Measurements from ENCODE around the gene FMO4.

FMO4 gene

GRCh38 chr1:171344473-171344820, 30.5 kb downstream of the FMO4 start:
- TF ChIP-seq, protein P1, sequence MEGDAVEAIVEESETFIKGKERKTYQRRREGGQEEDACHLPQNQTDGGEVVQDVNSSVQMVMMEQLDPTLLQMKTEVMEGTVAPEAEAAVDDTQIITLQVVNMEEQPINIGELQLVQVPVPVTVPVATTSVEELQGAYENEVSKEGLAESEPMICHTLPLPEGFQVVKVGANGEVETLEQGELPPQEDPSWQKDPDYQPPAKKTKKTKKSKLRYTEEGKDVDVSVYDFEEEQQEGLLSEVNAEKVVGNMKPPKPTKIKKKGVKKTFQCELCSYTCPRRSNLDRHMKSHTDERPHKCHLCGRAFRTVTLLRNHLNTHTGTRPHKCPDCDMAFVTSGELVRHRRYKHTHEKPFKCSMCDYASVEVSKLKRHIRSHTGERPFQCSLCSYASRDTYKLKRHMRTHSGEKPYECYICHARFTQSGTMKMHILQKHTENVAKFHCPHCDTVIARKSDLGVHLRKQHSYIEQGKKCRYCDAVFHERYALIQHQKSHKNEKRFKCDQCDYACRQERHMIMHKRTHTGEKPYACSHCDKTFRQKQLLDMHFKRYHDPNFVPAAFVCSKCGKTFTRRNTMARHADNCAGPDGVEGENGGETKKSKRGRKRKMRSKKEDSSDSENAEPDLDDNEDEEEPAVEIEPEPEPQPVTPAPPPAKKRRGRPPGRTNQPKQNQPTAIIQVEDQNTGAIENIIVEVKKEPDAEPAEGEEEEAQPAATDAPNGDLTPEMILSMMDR (IDR thresholded peaks at IDR 0.05; ENCODE audit: low read length) = no peak
- no peak for TF ChIP-seq EZH2 (IDR thresholded peaks at IDR 0.05; ENCODE audit: borderline replicate concordance, low read length)
- no peaks in the 10 kb centered on the region for H3F3A ChIP-seq (ENCODE audit: insufficient read depth, low read length)
- H3K4me2 ChIP-seq (ENCODE audit: low read length) = no peak overlapping the region
- H3K9ac ChIP-seq (ENCODE audit: low read length) = no peak overlapping the region
- H3K79me2 ChIP-seq (ENCODE audit: insufficient read depth, low read length) = no peaks in the 10 kb centered on the region
- no peaks in the 10 kb centered on the region for H3K9me2 ChIP-seq (ENCODE audit: low read depth, low read length)
- no peak overlapping the region for H2AFZ ChIP-seq (ENCODE audit: low read length)
- no peaks in the 10 kb centered on the region for H3K36me3 ChIP-seq (ENCODE audit: insufficient read depth, low read length)
- no peaks in the 10 kb centered on the region for H3K4me1 ChIP-seq (ENCODE audit: insufficient read depth, low read length, severe bottlenecking)
- H4K20me1 ChIP-seq (ENCODE audit: insufficient read depth, low read length) = no peaks in the 10 kb centered on the region
- H3K27ac ChIP-seq (ENCODE audit: low read depth, low read length, poor library complexity, severe bottlenecking) = no peak overlapping the region
- H3K9me3 ChIP-seq (ENCODE audit: low read length) = no peaks in the 10 kb centered on the region
- H3K4me3 ChIP-seq (ENCODE audit: low read depth, low read length, poor library complexity, severe bottlenecking) = no peak overlapping the region
- no peaks in the 10 kb centered on the region for H3K27me3 ChIP-seq (ENCODE audit: insufficient read depth, low read length)

DNA sequence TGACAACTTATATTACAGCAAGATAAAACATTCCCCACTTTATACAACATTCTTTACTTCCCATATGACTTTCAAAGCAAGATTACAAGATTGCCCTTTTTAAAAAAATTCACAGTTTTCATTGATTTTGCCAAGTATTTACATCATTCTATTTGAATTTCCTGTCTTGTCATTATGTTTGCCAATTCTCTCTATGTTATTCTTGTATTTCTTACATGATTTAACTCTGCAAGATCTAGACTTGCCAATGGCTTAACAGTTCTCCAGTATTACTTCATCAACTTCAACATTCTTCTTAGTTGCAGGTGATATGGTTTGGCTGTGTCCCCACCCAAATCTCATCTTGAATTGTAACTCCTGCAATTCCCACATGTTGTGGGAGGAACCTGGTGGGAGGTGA, 31.6 kb downstream of the FMO4 start:
- Histone ChIP-seq H3K4me1 (ENCODE audit: insufficient read depth, low read length, severe bottlenecking) (no peaks in the 10 kb centered on the region), H4K20me1 (ENCODE audit: insufficient read depth, low read length) (no peaks in the 10 kb centered on the region), H3K79me2 (ENCODE audit: insufficient read depth, low read length) (no peaks in the 10 kb centered on the region), H3K9me3 (ENCODE audit: low read length) (no peaks in the 10 kb centered on the region), H3F3A (ENCODE audit: insufficient read depth, low read length) (no peaks in the 10 kb centered on the region), H3K9me2 (ENCODE audit: low read depth, low read length) (no peaks in the 10 kb centered on the region), H3K4me3 (ENCODE audit: low read depth, low read length, poor library complexity, severe bottlenecking) (no peak overlapping the region), H3K36me3 (ENCODE audit: insufficient read depth, low read length) (no peaks in the 10 kb centered on the region), H2AFZ (ENCODE audit: low read length) (no peak overlapping the region), H3K27me3 (ENCODE audit: insufficient read depth, low read length) (no peaks in the 10 kb centered on the region), H3K4me2 (ENCODE audit: low read length) (no peak overlapping the region), H3K27ac (ENCODE audit: low read depth, low read length, poor library complexity, severe bottlenecking) (no peak overlapping the region), H3K9ac (ENCODE audit: low read length) (no peak overlapping the region)
- TF ChIP-seq, protein P1 (IDR thresholded peaks at IDR 0.05; ENCODE audit: low read length) = no peak
- TF ChIP-seq EZH2 (IDR thresholded peaks at IDR 0.05; ENCODE audit: borderline replicate concordance, low read length) = no peak

GRCh38 chr1:171346881-171347280, 32.9 kb downstream of the FMO4 start:
- H3K4me1 ChIP-seq (ENCODE audit: insufficient read depth, low read length, severe bottlenecking) = no peaks in the 10 kb centered on the region
- no peak overlapping the region for H3K9ac ChIP-seq (ENCODE audit: low read length)
- no peaks in the 10 kb centered on the region for H3K9me2 ChIP-seq (ENCODE audit: low read depth, low read length)
- H3K9me3 ChIP-seq (ENCODE audit: low read length) = no peaks in the 10 kb centered on the region
- H4K20me1 ChIP-seq (ENCODE audit: insufficient read depth, low read length) = no peaks in the 10 kb centered on the region
- no peaks in the 10 kb centered on the region for H3K27me3 ChIP-seq (ENCODE audit: insufficient read depth, low read length)
- no peaks in the 10 kb centered on the region for H3F3A ChIP-seq (ENCODE audit: insufficient read depth, low read length)
- H3K27ac ChIP-seq (ENCODE audit: low read depth, low read length, poor library complexity, severe bottlenecking) = no peak overlapping the region
- no peak overlapping the region for H3K4me3 ChIP-seq (ENCODE audit: low read depth, low read length, poor library complexity, severe bottlenecking)
- TF ChIP-seq EZH2 (IDR thresholded peaks at IDR 0.05; ENCODE audit: borderline replicate concordance, low read length) = no peak
- TF ChIP-seq, protein P1 (IDR thresholded peaks at IDR 0.05; ENCODE audit: low read length) = no peak
- no peaks in the 10 kb centered on the region for H3K36me3 ChIP-seq (ENCODE audit: insufficient read depth, low read length)
- H3K79me2 ChIP-seq (ENCODE audit: insufficient read depth, low read length) = no peaks in the 10 kb centered on the region
- H3K4me2 ChIP-seq (ENCODE audit: low read length) = no peak overlapping the region
- no peak overlapping the region for H2AFZ ChIP-seq (ENCODE audit: low read length)

All from OCI-LY1 (cell line).